ENCODE results near the gene PARP12.

The PARP12 gene

DNA sequence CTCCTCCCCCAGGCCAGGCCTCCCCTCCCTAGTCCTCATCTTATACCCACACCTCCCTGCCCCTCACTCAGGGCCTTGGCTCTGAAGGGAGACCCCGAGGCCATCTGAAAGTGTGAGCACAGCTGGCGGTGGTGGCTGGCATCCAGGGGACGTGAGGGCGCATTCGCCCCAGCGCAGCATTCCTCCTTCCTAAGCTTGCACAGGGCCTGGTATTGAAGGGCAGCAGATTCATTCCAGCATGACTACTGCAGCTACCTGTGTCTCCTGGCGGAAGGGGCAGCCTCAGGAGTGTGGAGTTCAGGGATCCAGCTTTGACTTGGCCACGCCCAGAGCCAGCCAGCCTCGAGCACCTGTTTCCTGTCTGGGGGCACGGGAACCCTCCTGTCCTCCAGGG lies 72.6 kb downstream of the PARP12 start:
- DNase-seq: no peak

DNA sequence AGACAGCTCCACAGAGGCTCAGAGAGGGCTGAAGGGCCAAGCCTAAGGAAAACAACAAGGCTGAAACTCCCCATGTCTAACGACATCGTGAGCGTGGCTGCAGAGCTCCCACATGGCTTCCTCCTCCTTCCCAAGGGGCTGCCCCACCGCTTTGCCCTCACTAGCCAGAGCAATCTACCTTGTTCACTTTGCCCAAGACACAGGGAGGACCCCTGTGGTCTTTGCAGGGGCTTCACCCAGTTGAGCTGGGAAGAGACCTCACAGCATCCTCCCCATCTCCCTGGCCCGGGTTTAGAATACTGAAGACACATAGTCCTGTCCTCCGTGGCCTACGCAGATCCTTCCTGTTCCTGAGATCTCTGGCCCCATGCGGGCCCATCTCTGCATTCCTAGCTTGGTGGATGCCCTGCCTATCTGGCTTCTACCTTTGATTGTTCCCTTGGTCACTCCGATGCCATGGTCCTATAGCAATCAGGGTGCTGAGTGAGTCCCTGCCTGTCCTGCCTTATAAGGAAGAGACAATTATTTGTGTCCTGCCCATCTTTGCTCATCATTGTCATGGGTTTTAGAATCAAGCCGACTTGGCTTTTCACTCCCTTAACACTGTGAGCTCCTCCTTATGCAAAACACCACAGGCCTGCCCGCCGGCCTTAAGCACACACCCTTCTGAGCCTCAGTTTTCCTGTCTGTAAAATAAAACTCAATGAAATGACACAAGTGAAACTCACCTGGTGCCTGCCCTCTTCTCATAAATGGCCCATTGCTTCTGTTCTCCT lies 73.2 kb downstream of the PARP12 start:
- no peak for DNase-seq

DNA sequence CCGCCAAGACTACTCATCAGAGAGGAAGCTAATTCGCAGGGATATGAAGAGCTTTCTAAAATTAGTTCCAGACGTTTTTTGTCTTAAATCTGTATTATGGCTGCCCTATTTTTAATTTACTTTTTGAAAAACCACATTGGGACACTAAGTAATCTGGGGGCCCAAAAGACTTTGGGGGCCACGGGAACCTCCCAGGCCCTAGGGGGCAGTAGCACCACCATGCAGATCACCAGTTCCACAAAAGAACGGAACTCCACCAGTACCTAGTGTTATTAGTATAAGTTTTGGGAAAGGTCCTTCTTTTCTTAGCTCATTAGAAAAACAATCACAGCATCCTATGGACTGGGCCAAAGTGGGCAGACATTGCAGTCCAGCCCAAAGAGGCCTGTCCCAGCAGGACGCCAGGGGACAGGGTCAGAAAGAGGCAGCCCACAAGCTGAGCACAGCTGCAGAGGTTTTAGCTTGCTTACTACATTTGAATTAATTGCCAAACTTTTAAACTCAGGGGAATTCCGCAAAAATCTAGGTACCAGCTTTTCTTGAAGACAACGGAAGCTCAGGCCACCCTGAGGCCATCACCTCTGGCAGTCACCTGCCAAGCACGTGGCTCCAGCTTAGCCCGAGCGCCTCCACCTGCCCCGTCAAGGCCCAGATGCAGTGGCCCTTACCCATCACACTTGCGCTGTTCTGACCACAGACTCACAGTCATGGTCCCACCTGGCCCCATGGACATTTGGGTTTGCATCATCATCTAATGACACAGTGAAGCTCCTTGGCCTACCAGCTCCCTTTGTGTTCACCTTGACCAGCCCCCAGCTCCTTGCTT lies 74.8 kb downstream of the PARP12 start:
- no peak for DNase-seq

DNA sequence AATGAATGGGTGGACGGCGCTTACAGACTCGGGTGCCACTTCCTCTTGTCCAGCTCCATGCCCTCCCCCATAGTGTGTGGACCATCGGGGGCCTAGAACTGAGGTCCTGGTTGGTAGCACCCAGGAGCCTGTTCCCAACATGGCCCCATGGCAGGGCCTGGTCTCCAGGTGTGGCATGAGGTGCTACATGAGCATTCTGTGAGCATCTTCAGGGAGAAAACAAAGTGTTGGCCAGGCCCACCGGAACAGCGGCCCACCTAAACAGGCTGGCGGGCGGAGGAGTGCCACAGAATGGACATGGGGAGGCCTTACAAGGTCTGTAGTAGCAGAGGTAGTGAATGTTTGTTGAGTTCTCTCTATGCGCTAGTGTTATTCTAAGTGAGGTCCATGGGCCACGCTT lies 76.9 kb downstream of the PARP12 start:
- DNase-seq: no peak

DNA sequence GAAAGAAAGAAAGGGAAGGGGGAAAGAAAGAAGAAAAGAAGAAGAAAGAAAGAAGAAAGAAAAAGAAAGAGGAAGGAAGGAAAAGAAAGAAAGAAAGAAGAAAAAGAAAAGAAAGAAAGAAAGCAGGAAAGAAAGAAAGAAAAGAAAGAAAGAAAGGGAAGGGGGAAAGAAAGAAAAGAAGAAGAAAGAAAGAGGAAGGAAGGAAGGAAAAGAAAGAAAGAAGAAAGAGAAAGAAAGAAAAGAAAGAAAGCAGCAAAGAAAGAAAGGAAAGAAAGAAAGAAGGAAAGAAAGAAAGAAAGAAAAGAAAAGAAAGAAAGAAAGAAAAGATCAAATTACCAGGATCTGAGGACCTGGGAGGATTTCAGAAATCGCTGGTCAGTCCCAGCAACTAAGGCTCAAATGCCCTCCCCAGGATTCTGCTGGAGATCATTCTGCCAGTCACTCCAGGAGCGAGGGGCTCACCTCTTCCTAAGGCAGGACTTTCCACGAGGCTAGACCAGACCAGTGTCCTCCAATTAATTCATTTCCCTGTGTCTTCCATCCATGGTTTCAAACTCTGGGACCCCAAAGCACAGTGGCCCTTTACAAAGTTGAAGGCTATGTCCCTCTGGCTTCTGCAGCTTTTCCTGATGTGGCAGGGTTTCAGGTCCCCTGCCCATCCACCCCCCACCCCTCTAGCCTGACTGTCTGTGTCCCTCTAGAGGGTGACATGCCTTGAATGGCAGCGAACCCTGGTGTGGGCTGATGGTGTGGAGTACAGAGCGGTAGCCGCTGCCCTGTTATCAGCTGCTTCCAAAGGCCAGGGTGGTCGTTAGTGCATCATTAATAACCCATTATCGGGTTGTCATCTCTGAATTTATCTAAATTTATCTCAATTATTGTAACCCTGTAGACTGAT lies 77.9 kb downstream of the PARP12 start:
- no peak for DNase-seq

DNA sequence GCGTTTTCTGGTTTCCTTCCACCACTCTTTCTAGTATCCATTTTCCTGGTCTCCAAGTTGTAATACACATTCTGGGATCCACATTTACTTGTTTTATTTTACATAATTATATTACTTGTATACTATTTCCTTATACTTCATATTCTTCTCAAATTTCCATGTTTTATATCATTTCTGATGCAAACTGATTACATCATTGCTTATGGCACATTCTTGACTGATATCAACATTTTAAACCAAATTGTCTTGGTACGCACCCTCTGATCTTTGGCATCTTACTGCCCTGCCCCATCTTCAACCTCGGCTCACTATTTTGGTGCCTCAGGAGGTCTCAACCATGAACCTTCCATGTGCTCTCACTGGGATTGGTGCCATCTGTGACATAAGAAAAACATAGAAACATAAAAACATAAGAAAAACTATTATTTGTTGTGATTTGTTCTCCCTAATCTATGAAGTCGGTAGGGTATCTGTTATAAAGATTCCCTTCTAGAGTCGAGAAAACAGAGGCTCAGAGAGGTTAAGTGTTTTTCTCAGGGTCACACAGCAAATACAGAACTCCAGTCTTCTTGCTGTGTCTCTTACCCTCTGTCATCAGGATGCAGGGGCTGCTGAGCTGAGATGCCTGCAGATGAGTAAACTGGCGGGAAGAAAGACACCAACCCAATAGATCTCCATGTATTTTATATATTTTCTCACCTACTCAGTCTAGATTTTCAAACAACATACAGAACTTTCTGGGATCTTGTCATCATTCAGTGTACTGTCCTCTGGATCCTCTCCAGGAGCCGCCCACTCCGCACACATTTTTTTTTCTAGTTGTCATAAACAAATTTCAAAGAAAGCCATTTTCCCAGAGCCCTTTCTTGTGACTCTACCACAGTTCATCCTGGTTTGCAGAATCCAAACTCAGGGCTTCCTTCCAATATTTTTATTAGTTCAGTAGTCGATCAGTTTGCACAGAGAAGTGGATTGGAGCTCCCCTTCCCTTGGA lies 79.5 kb downstream of the PARP12 start:
- no peak for DNase-seq

DNA sequence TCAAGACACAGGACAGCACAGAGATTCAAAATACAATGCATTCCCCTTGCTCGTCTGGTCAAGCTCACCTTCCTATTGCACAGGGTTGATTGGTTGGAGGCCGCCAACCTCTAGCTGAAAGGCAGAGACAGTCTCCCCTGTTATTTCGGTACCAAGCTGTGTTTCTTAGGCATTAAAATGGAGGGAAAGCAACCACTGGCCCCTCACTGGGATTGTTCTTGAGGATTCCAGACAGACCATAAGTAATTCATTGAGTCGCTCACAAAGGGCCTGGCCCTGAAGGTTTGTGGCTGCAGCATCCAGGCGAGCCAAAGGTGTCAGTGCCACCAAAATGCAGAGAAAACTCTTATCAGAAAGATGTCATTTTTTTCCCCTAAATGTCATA lies 81.2 kb downstream of the PARP12 start:
- DNase-seq: no peak

DNA sequence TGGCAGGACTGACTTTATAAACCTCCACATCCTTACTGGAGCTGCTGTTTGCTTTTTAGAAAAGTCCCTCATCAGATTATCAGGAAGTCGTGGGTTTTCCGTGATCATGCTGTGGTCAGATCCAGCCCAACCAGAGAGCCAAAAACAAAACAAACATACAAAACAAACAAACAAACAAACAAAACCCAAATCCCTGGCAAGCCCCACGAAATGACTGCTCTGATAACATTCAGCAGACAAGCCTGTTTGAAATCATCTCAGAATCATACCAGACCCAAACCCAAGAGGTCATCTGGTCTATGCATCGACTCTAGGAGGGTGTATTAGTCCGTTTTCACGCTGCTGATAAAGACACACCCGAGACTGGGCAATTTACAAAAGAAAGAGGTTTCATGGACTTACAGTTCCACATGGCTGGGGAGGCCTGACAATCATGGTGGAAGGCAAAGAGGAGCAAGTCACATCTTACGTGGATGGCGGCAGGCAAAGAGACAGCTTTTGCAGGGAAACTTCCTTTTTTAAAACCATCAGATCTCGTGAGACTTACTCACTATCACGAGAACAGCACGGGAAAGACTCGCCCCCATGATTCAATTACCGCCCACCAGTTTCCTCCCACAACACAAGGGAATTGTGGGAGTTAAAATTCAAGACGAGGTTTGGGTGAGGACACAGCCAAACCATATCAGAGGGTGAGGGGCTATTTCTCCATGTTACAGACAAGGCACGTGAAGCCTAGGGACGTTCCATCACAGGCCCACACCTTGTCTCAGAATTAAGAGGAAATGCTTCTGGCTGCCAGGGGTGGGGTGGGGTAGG lies 85.7 kb downstream of the PARP12 start:
- DNase-seq: no peak

DNA sequence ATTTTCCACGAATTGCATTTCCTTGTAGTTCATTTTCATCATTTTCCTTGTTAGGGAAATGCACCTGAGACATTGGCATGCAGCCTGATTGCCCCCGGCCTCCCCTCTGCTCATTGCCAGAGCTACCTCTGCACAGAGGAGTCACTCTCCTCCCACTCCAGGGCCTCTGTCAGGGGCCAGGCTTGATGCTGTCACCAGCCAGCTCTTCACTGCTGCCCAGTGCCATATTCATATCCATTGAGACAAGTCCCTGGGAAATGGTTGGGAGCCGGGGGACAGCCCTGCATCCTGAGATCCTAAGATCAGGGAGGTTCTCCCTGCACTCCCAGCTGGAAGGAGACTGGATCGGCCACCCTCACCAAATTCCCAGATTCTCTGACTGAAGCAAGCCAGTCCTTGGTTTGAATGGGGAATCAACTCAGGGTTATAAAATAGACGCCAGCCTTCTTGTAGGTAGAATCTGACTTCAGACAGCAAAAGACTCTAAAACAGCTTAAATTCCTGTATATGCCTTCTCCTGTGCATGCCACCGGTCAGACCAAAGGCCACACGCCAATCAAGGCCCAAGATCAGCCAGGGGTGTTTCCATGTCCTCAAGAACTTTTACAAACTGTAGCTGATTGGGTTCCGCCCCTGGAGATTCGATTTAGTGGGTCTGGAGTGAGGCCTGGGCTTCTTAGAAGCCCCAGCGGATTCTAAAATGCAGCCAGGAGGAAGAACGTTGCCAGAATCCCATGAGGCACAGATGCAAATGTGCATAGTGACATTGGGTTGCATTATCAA lies 86.5 kb downstream of the PARP12 start:
- no peak for DNase-seq

DNA sequence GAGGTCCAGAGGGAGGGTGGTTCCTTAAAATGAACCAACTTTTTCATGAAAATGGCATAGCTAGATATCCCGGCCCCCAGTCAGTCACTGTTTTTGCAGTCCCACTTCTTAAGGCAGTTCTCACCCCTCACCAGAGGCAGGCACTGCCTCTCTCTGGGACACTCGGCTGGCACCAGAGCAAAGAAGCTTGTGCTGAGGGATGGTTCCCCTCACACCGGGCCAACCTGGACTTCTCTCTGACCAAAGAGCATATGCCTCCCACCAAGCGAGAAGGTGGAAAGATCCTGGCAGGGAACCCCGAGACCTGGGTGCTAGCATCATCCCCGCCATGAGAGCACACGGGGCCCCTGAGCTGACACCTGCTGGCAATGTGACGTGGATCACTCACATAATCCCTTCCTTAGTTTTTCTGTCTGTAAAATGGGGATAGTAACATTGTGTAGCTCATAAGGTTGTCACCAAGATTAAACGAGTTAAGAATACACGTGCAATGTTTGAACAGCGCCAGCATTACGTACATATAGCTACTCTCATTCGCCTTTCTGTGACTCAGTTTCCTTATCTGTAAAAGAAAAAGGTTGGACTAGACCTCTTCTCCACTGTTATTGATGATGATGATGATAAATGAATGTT lies 88.5 kb downstream of the PARP12 start:
- no peak for DNase-seq
